HFF-Myc (cell line): ENCODE results near the gene METTL8.

Experiments used
- DNase-seq: peaks from one replicate; pipeline ENCODE4 v3.0.0-alpha.2; 2011; ENCODE audit warnings: low read depth; ENCODE audit errors: extremely low read depth
- H3K4me3 ChIP-seq: replicated peaks from 2 replicates; pipeline ENCODE4 v1.5.1; 2011; ENCODE audit warnings: low read depth, mild to moderate bottlenecking, control low read depth, low read length
- TF ChIP-seq, protein P1 (sequence below): IDR thresholded peaks from 2 replicates; pipeline ENCODE4 v1.5.1; 2012; ENCODE audit warnings: mild to moderate bottlenecking, low read depth, low read length, control low read depth; ENCODE audit errors: missing control alignments

Gene METTL8

DNA sequence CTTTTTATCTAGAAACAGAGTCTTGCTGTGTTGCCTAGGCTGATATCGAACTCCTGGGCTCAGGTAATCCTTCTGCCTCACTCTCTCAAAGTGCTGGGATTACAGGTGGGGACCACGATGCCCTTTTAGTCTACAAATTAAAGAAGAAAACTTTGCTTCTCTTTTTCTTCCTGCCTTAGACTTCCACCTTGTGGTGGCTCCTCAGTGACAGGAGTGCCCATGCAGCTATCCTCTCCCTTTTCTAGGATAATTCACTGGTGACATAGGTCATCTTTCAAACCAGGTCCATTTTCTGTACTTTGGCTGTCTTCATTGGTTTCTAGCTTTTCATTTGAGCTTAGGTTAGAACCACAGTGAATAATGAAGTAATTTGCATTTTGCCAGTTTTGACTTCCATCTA is 13.9 kb upstream of the METTL8 start:
- DNase-seq: no peak
- TF ChIP-seq, protein P1, sequence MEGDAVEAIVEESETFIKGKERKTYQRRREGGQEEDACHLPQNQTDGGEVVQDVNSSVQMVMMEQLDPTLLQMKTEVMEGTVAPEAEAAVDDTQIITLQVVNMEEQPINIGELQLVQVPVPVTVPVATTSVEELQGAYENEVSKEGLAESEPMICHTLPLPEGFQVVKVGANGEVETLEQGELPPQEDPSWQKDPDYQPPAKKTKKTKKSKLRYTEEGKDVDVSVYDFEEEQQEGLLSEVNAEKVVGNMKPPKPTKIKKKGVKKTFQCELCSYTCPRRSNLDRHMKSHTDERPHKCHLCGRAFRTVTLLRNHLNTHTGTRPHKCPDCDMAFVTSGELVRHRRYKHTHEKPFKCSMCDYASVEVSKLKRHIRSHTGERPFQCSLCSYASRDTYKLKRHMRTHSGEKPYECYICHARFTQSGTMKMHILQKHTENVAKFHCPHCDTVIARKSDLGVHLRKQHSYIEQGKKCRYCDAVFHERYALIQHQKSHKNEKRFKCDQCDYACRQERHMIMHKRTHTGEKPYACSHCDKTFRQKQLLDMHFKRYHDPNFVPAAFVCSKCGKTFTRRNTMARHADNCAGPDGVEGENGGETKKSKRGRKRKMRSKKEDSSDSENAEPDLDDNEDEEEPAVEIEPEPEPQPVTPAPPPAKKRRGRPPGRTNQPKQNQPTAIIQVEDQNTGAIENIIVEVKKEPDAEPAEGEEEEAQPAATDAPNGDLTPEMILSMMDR: no peak
- no peak overlapping the region for H3K4me3 ChIP-seq

DNA sequence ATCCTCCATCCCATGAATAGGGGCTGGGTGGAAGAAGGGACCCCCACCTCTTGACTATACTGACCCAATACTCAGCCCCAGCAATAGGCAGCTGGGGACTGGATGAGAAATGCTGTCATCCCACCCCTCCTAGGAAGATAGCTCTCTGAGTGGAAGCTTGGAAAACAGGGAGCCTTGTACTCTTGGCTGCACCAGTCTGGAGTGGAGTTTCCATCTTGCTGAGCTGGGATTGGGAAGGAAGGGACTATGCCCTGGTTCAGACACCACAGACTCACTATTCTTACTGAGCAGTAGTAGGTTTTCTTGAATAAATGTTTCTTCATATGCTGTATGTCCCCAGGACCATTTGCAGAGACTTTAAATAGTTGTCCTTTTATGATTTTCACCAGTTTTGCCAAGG is 7.7 kb upstream of the METTL8 start:
- TF ChIP-seq, protein P1: no peak
- DNase-seq: no peak
- no peak overlapping the region for H3K4me3 ChIP-seq

DNA sequence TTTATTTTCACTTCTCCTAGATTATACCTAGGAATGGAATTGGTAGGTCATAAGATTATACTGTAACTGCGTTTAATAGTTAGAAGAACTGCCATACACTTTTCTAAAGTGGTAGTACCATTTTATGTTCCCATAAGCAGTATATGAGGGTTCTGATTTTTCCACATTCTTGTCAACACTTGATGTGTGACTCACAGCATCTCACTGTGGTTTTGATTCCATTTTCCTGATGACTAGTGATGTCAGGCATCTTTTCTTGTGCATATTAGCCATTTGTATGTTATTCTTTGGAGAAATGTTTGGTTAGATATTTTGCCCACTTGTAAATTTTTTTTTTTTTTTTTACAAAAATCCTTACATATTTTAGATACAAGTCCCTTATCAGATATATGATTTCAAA is 2.5 kb upstream of the METTL8 start:
- no peak overlapping the region for H3K4me3 ChIP-seq
- TF ChIP-seq, protein P1: no peak
- no peak for DNase-seq

DNA sequence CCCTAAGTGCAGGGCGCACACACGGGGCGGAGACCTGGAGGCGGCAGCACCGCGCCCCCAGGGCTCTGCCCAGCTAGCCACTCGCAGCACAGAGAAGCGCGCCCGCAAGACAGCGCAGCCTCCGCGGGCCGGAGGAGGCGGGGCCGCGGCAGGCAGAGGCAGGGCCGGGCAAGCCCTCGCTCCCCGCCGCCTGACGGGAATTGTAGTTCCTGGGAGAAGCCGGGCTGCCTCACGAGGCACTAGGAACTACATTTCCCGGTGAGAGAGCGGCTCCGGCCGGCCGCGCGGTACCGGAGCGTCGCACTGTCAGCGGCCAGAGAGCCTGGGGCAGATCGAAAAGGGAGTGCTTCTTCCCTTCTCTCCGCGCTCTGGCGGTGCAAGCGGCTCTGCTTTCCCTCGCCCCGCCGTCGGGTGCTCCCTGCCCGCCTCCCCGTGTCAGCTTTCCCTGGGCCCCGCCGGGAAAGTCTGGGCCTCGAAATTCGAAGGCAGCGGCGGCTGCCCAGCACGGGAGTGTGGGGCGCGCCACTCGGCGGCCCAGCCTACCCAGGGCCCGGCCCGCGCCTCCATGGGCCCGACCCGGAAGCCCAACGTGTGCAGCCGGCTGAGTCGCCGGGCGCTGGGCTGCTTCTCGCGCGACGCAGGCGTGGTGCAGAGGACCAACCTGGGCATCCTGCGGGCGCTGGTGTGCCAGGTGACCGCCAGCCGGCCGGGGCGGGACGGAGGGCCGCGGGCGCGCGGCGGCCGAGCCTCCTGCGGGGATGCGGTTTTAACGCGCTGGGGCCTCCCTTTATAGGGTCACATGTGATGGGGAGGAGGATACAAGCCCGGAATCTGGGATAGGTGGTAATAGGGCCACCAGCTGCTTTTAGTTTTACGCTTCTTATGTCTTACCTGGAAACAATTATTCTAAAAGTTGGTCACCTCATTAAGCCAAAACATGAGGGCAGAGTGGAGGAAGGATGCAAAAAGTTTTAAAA is 511 bp upstream of the METTL8 start, which contains the start of gene DCAF17:
TSS of gene DCAF17 (plus strand) at position 214 of the 977 bp plus-strand sequence. CDS start at position 566, 352 bp downstream.
- H3K4me3 ChIP-seq: peak within 1 kb of the TSS; percentile 67
- TF ChIP-seq, protein P1: no peak
- DNase-seq: peak; percentile 85

DNA sequence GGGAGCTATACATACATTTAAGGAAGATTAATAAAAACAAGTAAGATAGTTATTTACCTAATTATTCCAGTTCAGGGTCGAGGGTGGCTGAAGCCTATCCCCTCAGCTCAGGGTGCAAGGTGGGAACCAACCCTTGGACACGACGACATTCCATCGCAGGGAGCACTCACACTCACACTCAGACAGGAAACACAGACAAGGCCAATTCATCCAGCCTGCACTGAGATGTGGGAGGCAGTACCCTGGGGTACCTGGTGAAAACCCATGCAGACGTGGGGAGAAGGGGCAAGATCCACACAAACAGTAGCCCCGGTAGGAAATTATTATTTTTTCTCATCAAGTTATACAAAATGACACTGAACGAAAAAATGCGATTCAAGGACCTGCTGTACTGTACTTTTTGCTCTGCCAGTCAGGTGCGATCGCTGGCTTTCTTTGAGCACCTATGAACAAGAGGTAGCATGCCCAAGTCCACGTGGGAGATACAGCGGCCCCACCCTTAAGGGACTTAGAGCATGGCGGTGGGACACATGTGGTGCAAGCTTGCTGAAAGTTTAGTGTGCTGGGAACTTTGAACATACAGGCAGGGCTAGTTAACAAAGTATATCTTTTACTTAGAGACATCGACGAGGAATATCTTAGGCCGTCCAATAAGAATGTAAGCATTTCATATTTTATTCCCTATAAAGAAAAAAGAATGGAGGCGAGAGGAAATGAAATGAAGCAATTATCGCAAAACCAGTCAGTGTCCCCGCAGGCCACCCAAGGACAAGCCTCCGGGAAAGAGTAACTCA is 624 bp downstream of the METTL8 start:
- H3K4me3 ChIP-seq: peak overlapping the region; percentile 67
- DNase-seq: no peak
- TF ChIP-seq, protein P1: no peak

DNA sequence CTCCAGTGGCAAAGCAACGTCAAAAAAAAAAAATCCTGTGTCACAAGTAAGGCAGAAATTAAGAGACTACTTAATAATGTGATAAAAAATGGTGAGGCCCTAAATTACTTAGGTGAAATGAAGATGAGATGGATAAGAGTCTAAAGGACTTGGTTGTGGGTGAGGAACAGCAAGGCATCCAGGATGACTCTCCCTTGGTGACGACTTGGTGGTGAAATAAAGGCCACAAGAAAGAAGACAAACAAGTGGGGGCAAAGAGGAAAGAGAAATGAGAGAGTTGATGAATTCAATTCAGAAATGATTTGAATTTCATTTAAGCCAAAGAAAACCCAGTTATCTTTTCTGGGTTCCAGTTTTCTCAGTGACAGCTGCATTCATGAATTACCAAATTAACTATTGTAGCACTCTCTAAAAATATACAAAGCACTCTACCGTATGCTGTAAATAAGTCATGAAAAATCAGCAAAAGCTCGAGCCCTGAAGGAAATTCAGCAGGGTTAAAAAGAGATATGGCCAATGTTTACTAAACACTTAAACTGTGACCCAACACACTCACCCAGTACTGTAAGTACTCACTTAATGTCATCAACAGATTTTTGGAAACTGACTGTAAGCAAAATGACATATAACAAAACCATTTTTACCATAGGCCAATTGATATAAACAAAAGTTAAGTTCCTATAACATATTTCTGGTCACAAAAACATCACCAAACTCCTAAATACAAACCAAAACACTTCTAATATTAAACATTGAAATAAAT is 1.4 kb downstream of the METTL8 start:
- TF ChIP-seq, protein P1: no peak
- H3K4me3 ChIP-seq: peak overlapping the region; percentile 67
- no peak for DNase-seq
